Measurements from ENCODE around the gene TASL. TPM values are rescaled to one million over a fixed set of nuclear protein-coding genes. Genes with fewer than 3 reads are reported as not detected.

Gene TASL
- total and polyA plus RNA-seq, 5 experiments from 2014 or later: 1.1 to 2.9 (median 1.8) TPM

Other genes with a start within 250 kb of the TASL start
- 1 to 10 TPM; 3.6 to 4.5 TPM for gene GK, start 75.7 kb upstream of the TASL start, total RNA-seq
- 1 to 10 TPM; 2.0 to 3.4 (median 3.3) TPM for gene GK, start 75.7 kb upstream of the TASL start, polyA plus RNA-seq